Caco-2 (cell line): ENCODE measurements around the gene LMO2. TPM values are rescaled to one million over a fixed set of nuclear protein-coding genes. Genes with fewer than 3 reads are reported as not detected.

ENCODE experiments used
- BruUV-seq: library from RNA; stranded (reverse); fragments of 400-500 nt; replicated peaks from 2 replicates; lab custom pipeline; 2021; lab: Mats Ljungman, UMichigan
- CTCF ChIA-PET: fragments of 300-600 bp; sonication (Branson Sonifier 250); formaldehyde crosslinking; loops from one replicate; lab custom pipeline; 2022; ENCODE audit warnings: antibody characterized with exemption; lab: Charles Lee
- POLR2A ChIA-PET: fragments of 300-600 bp; sonication (Branson Sonifier 250); formaldehyde crosslinking; loops from one replicate; lab custom pipeline; 2022; ENCODE audit warnings: antibody characterized with exemption; lab: Charles Lee
- DNase-seq, 2 experiments: peaks; one replicate each; pipeline versions ENCODE4 v3.0.0 to v3.0.0-alpha.2; 2020 to 2022
- H3K27me3 ChIP-seq: replicated peaks from 2 replicates; pipeline ENCODE4 v1.6.0; 2011; ENCODE audit warnings: low read length; ENCODE audit not compliant: control insufficient read depth, insufficient read depth
- H3K36me3 ChIP-seq: 2 replicates; pipeline ENCODE4 v1.5.1; 2011; ENCODE audit warnings: low read length; ENCODE audit not compliant: control insufficient read depth, insufficient read depth
- H3K4me1 ChIP-seq: fragments of 250-450 bp; sonication (Bioruptor Pico); 2 replicates; pipeline ENCODE4 v1.5.1; 2020; ENCODE audit warnings: mild to moderate bottlenecking
- H3K4me3 ChIP-seq: 2 replicates; pipeline ENCODE4 v1.5.1; 2011; ENCODE audit warnings: low read depth, mild to moderate bottlenecking, control low read depth, low read length
- H3K9me3 ChIP-seq: fragments of 250-450 bp; sonication (Bioruptor Pico); 2 replicates; pipeline ENCODE4 v1.5.1; 2020; ENCODE audit warnings: mild to moderate bottlenecking, moderate library complexity
- H3K27ac Mint-ChIP-seq: one replicate; pipeline ENCODE4 v1.8.0; 2022; ENCODE audit warnings: mixed read lengths; ENCODE audit not compliant: unreplicated experiment
- H3K27me3 Mint-ChIP-seq: one replicate; pipeline ENCODE4 v1.8.0; 2022; ENCODE audit warnings: mixed read lengths; ENCODE audit not compliant: insufficient read depth, unreplicated experiment
- H3K36me3 Mint-ChIP-seq: one replicate; pipeline ENCODE4 v1.8.0; 2022; ENCODE audit warnings: mild to moderate bottlenecking, mixed read lengths; ENCODE audit not compliant: insufficient read depth, unreplicated experiment
- H3K4me1 Mint-ChIP-seq: one replicate; pipeline ENCODE4 v1.8.0; 2022; ENCODE audit warnings: low read depth, mixed read lengths; ENCODE audit not compliant: unreplicated experiment
- H3K4me3 Mint-ChIP-seq: one replicate; pipeline ENCODE4 v1.8.0; 2022; ENCODE audit warnings: mild to moderate bottlenecking, moderate library complexity, mixed read lengths; ENCODE audit not compliant: unreplicated experiment
- H3K9me3 Mint-ChIP-seq: one replicate; pipeline ENCODE4 v1.8.0; 2022; ENCODE audit warnings: mixed read lengths; ENCODE audit not compliant: unreplicated experiment
- intact Hi-C: fragments of 100-400 bp; cut with micrococcal nuclease; formaldehyde crosslinking; loops from one replicate; pipeline ENCODE4 v1.10.0; 2022; ENCODE audit not compliant: unreplicated experiment
- total RNA-seq: library from RNA; stranded (reverse); gene quantifications from 2 replicates; pipeline ENCODE4 v1.2.3, GENCODE V29; 2022
- TF ChIP-seq, protein P1 (sequence below), 2 experiments: fragments of 200-600 bp in 1 of 2; IDR thresholded peaks; 1 replicate in 1 of 2; 2 replicates in 1 of 2; pipeline versions ENCODE4 v1.5.1 to v1.8.0; 2011 to 2022; ENCODE audit warnings: antibody characterized with exemption in 1 of 2, control low read depth in 1 of 2, inconsistent platforms in 1 of 2, low read depth in 1 of 2, low read length in 1 of 2, mild to moderate bottlenecking in 1 of 2, moderate library complexity in 1 of 2; ENCODE audit not compliant: insufficient read depth in 1 of 2, severe bottlenecking in 1 of 2, unreplicated experiment in 1 of 2

The LMO2 gene
- total RNA-seq, 1 experiment from 2014 or later: 0.29 TPM

DNA sequence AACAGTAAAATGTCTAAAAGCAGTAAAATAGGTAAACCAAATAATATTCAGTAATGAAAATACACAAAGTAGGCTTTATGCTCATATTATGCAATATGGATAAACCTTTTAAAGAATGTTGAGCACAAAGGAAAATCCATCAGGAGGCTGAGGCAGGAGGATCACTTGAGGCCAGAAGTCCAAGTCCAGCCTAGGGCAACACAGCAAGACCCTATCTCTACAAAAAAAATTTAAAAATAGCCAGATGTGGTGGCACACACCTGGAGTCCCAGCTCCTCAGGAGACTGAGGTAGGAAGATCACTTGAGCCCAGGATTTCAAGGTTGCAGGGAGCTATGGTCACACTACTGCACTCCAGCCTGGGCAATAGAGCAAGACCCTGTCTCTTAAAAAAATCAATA, 17.7 kb upstream of the LMO2 start:
- no peaks in the 10 kb centered on the region for H3K36me3 Mint-ChIP-seq
- Histone ChIP-seq H3K27me3 (no peaks in the 10 kb centered on the region), H3K4me1 (no peaks in the 10 kb centered on the region), H3K36me3 (no peaks in the 10 kb centered on the region), H3K9me3 (no peaks in the 10 kb centered on the region), H3K4me3 (no peak overlapping the region)
- H3K4me3 Mint-ChIP-seq: no peak overlapping the region
- no peak overlapping the region for H3K27ac Mint-ChIP-seq
- peaks cover 3% of the 10 kb centered on the region for H3K27me3 Mint-ChIP-seq
- ChIA-PET POLR2A (no interaction called here), CTCF (no interaction called here)
- intact Hi-C loops: no loop called here
- BruUV-seq: no TSS peak
- TF ChIP-seq, protein P1, sequence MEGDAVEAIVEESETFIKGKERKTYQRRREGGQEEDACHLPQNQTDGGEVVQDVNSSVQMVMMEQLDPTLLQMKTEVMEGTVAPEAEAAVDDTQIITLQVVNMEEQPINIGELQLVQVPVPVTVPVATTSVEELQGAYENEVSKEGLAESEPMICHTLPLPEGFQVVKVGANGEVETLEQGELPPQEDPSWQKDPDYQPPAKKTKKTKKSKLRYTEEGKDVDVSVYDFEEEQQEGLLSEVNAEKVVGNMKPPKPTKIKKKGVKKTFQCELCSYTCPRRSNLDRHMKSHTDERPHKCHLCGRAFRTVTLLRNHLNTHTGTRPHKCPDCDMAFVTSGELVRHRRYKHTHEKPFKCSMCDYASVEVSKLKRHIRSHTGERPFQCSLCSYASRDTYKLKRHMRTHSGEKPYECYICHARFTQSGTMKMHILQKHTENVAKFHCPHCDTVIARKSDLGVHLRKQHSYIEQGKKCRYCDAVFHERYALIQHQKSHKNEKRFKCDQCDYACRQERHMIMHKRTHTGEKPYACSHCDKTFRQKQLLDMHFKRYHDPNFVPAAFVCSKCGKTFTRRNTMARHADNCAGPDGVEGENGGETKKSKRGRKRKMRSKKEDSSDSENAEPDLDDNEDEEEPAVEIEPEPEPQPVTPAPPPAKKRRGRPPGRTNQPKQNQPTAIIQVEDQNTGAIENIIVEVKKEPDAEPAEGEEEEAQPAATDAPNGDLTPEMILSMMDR (IDR thresholded peaks at IDR 0.05; ENCODE audit: insufficient read depth in 1 of 2, low read depth in 1 of 2, low read length in 1 of 2, severe bottlenecking in 1 of 2, unreplicated experiment in 1 of 2): no peak
- DNase-seq: no peak
- H3K4me1 Mint-ChIP-seq: no peaks in the 10 kb centered on the region
- peaks cover 9% of the 10 kb centered on the region for H3K9me3 Mint-ChIP-seq

DNA sequence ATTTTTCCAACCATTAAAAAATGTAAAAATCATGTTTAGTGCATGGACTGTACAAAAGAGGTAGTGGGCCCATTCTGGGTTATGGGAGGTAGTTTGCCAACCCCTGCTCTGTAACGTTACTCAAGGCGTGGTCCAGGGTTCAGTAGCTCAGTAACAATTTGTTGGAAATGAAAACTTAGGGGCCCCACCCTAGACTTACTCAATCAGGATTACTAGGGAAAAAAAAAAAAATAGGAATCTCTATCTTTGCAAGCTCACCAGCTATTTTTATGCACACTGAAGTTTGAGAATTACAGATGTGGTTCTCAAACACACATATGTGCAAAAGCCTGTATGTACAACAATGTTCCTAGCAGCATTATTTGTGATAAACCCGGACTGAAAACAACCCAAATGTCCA, 17.3 kb upstream of the LMO2 start:
- no peak overlapping the region for H3K4me3 ChIP-seq
- Mint-ChIP-seq H3K27ac (no peak overlapping the region), H3K27me3 (peaks cover 7% of the 10 kb centered on the region), H3K4me3 (no peak overlapping the region), H3K36me3 (no peaks in the 10 kb centered on the region), H3K9me3 (peaks cover 9% of the 10 kb centered on the region), H3K4me1 (no peaks in the 10 kb centered on the region)
- TF ChIP-seq, protein P1 (IDR thresholded peaks at IDR 0.05; ENCODE audit: insufficient read depth in 1 of 2, low read depth in 1 of 2, low read length in 1 of 2, severe bottlenecking in 1 of 2, unreplicated experiment in 1 of 2): no peak
- BruUV-seq: no TSS peak
- ChIA-PET POLR2A (no interaction called here), CTCF (no interaction called here)
- intact Hi-C loops: no loop called here
- no peaks in the 10 kb centered on the region for H3K9me3 ChIP-seq
- H3K27me3 ChIP-seq: peaks cover under 1% of the 10 kb centered on the region; the same call in 1 of the 2 replicates
- no peaks in the 10 kb centered on the region for H3K36me3 ChIP-seq
- no peak for DNase-seq
- no peaks in the 10 kb centered on the region for H3K4me1 ChIP-seq

DNA sequence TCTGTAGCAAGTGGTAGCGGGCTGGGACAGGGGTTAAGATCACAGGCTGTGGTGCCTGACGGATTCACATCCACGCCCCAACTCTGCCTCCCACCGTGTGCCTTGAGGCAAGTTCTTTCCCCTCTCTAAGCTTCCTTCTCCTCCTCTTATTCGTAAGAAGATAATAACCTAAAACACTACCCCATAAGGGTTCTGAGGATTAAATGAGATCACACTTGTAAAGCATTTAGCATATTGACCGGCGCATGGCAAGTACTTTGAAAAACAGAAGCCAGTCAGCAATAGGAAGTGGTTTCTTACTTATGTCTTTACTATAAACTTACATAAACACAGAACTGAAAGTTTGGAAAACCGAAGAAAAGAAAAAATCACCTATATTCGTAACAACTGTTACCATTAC, 15.5 kb upstream of the LMO2 start:
- Mint-ChIP-seq H3K27ac (no peak overlapping the region), H3K36me3 (no peaks in the 10 kb centered on the region), H3K4me1 (no peaks in the 10 kb centered on the region), H3K27me3 (peaks cover 17% of the 10 kb centered on the region), H3K9me3 (no peaks in the 10 kb centered on the region), H3K4me3 (no peak overlapping the region)
- H3K36me3 ChIP-seq: no peaks in the 10 kb centered on the region
- no peak for DNase-seq
- BruUV-seq: no TSS peak
- CTCF ChIA-PET: no interaction called here
- H3K27me3 ChIP-seq: peaks cover 1% of the 10 kb centered on the region; the same call in 1 of the 2 replicates
- TF ChIP-seq, protein P1 (IDR thresholded peaks at IDR 0.05; ENCODE audit: insufficient read depth in 1 of 2, low read depth in 1 of 2, low read length in 1 of 2, severe bottlenecking in 1 of 2, unreplicated experiment in 1 of 2): no peak
- intact Hi-C loops: no loop called here
- H3K4me1 ChIP-seq: no peaks in the 10 kb centered on the region
- H3K4me3 ChIP-seq: no peak overlapping the region
- POLR2A ChIA-PET: no interaction called here
- H3K9me3 ChIP-seq: no peaks in the 10 kb centered on the region
